Stimulated activated CD8-positive, alpha-beta memory T cell treated with anti-CD3 and anti-CD28 coated beads, Interleukin-15, amount 100 ng/mL, for 1 hour (primary cell): ENCODE data around the gene ZDHHC17.
"Not testable (repeated sequence)": the region's sequence is repeated elsewhere in the genome, so short reads cannot be mapped to it uniquely, and the experiment has no call there.

Source experiments
- DNase-seq: peaks from one replicate; pipeline ENCODE4 v3.0.0-alpha.2; 2020; ENCODE audit warnings: low read depth

ZDHHC17 gene

GRCh38 chr12:76763746-76764675 lies at the start of gene ZDHHC17:
Gene ZDHHC17, plus strand, starts transcription at chr12:76764115. Its CDS starts 122 bp downstream, at chr12:76764237.
- DNase-seq, result peak; percentile 86

- no peak for DNase-seq
These were observed 49.5 kb upstream of the ZDHHC17 start for GRCh38 chr12:76714415-76714814.

DNA sequence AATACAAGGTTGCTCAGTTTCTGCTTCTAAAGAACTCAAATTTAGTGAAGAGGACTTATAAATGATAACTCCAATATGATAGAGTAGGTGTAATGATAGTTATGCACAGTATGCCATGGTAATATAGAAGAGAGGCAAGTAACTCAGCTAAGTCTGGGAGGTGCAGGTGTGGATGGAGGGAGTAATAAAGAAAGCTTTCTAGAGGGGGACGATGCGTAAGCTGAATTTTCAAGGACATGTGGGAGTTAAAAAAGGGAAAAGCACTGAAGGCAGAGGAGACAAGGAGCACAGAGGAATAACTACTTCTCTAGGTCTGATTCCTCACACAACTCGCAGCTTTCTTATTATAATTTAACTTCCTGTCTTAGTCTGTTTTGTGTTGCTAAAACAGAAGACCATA lies 49.1 kb upstream of the ZDHHC17 start:
- no peak for DNase-seq

DNA sequence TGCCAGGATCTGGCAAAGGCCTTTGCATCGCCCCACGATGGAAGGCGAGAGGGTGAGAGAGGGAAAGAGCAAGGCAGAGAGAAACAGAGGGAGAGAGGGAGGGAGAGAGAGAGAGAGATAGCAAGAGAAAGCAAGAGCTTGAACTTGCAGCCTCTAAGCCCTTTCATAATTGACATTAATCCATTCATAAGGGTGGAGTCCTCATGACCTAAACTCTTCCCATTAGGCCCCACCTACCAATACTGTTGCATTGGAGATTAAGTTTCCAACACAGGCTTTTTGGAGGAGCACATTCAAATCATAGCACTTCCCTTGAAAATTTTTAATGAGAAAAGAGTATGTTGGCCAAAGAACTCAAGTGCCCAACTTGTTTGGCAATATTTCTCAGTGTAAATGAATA lies 48.6 kb upstream of the ZDHHC17 start:
- DNase-seq, result no peak

DNA sequence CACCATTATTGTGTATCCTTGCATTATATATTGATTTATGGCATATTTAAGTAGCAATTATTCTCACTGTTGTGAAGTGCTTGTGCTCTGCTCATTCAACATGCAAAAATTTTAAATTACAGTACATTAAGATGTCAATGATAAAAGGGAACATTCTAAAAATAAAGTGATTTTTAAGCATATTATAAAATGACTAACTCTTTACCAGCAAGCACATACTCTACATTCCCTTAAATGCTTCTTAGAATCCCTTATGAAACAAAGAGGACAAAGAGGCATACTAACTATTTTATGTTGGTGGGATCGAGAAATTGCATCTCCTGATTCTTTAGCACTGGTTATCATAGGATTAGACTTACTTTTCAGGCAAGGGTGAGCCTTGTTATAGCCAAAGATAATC lies 46.6 kb upstream of the ZDHHC17 start:
- no peak for DNase-seq

- no peak for DNase-seq
These were observed 44.5 kb upstream of the ZDHHC17 start for GRCh38 chr12:76719171-76720041.

GRCh38 chr12:76720068-76720467 lies 43.8 kb upstream of the ZDHHC17 start:
- no peak for DNase-seq

DNA sequence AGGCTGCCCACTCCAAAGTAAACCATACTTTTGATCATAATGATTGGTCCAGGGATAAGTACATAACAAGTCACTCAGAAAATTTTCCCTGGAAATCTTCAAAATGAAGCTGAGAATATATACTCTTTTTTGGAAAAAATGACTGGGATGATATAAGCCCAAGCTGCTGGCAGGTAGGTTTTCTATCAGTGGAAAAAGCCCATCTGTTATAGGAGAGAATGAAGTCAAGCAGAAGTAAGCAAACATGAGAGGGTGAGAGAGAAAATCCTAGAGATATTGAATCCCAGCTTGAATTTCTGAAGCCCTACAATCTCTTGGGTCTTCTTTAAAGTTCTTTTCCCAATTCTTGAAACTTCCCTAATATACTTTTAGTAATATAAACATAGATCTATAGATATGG lies 37.3 kb upstream of the ZDHHC17 start:
- no peak for DNase-seq

GRCh38 chr12:76732188-76732587 lies 31.7 kb upstream of the ZDHHC17 start:
- DNase-seq, result not testable (repeated sequence)

GRCh38 chr12:76737689-76738088 lies 26.2 kb upstream of the ZDHHC17 start:
- DNase-seq, result not testable (repeated sequence)

GRCh38 chr12:76738824-76739579 lies 24.9 kb upstream of the ZDHHC17 start:
- DNase-seq, result no peak

DNA sequence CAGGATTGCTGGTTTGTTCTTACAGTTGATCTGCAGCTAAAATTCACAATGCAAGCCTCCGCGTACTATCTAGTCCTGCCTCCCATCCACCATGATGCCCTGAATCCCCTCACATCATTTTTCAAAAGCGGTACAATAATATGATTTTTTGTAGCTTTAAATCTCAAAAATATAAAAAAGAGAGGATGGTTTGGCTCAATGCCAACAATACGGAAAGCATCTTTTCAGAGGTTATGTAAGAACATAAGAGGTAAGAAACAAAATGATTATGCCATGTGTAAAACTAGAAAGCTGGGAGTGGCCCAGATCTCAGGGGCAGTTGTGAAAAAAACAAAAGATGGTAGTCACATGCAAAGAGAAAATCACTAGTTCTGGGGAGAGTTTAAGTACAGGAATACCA lies 24.0 kb upstream of the ZDHHC17 start:
- DNase-seq, result no peak

- DNase-seq, result no peak
These were observed 23.4 kb upstream of the ZDHHC17 start for GRCh38 chr12:76740501-76740900.

DNA sequence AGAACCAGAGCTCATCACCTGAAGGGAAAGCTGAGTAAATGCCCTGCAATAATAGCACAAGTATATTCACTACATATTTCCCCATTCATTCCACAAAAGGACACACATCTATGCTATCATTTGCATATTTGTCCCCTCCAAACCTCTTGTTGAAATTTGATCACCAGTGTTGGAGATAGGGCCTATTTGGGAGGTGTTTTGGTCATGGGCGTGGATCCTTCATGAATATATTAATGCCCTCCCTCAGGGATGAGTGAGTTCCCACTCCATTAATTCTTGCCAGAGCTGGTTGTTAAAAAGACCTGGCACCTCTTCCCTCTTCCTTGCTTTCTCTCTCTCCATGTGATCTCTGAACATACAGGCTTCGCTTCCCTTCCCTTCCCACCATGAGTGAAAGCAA lies 18.6 kb upstream of the ZDHHC17 start:
- DNase-seq, result no peak

DNA sequence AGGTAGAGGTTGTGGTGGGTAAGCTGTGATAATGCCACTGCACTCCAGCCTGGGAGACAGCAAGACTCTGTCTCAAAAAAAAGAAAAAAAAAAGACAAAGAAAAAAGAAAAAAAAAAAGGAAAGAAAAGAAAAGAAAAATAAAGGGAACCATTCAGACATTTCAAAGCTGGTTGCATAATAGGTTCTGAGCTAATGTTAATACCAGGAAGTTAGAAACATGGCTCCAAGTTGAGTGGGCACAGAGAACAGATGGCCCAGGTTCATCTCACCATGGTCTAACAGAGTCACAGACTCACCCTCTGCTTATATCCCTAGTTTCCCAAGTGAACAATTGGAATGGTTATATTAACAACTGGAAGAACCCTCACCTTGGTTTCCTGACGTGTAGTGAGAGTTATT lies 17.4 kb upstream of the ZDHHC17 start:
- no peak for DNase-seq

- no peak for DNase-seq
These were observed 16.7 kb upstream of the ZDHHC17 start for GRCh38 chr12:76747245-76747644.

DNA sequence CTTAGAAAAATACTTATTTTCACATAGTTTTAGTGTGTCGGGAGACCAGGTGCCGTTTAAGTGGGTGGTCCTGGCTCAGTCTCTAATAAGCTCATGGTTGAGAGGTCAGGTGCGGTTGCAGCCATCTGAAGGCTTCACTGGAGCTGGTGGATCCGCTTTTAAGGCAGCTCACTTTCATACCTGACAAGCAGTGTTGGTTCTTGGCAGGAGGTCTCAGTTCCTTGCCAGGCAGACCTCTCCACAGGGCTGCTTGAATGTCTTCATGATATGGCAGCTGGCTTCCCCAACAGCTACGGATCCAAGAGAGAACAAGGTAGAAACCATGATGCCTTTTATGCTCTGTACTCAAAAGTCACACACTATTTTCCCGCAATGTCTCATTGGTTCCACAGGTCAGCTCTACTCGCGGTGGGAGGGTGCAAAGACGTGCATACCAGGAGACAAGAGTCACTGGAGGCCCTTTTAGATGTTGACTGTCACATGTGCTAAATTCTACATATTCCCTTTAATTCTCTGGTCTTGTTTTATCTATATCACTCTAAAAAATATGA lies 8.0 kb upstream of the ZDHHC17 start:
- no peak for DNase-seq

DNA sequence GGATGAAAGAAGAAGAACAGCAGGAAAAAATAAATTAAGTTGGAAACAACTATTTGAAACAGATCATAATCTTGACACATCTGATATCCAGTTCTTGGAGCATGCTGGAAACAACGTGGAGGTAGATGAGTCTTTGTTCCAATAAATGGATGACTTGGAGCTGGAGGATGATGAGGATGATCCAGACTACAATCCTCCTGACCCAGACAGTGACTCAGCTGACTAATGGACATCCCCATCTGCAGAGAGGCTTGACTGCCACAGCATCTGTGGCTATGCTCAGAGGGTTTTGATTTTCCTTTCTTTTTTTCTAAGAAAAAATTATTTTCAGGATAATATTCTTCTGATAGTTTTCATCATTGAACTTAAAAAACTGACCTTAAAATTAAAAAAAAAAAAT lies 6.2 kb upstream of the ZDHHC17 start:
- no peak for DNase-seq

DNA sequence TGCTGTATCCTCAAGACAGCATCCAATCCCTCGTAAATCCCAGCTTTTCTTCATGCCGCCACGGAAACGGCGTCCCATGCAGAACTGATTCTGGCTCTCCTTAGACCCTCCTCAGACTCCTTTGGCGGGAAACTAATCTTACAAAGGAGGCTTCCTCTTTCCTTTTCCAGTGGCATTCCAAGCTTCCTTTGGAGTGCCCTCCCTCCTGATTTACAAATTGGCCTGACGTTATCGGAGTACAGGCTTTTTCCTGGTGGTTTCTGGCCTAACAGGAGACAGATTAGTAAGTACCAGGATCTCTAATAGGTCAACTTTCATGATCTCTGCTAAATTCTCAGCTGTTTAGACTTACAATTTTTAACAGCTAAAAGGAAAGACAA lies 1.3 kb upstream of the ZDHHC17 start:
- DNase-seq, result no peak

DNA sequence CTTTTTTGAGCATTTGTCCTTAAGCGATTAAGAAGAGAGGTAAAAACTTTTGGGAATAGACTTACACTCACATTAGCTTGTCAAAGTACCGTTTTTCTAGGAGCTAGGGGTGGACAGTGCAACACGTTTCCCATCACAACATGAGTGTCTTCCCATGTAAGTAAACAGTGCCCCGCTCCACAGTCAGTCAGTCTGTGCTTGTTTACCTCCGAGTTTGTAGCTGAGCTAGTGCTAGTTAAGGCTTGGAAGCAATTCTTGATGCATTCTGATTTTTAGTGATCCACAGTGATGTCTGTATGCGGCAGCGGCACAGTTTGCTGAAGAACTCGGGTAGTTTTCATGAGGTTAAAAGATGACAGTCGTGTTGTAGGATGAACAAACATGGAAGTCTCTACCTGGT lies 941 bp downstream of the ZDHHC17 start:
- no peak for DNase-seq

DNA sequence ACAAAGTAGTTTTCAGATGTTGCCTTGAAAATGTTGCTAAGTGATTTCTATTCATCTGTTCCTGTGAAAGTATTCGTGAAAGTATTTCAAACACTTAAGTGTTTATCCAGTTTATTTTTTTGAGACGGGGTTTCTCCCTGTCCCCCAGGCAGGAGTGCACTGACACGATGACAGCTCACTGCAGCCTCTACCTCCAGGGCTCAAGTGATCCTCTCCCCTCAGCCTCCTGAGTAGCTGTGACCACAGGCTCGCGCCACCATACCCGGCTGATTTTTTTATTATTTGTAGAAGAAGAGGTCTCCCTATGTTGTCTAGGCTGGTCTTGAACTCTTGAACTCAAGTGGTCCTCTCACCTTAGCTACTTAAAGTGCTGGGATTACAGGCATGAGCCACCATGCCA lies 1.7 kb downstream of the ZDHHC17 start:
- no peak for DNase-seq

DNA sequence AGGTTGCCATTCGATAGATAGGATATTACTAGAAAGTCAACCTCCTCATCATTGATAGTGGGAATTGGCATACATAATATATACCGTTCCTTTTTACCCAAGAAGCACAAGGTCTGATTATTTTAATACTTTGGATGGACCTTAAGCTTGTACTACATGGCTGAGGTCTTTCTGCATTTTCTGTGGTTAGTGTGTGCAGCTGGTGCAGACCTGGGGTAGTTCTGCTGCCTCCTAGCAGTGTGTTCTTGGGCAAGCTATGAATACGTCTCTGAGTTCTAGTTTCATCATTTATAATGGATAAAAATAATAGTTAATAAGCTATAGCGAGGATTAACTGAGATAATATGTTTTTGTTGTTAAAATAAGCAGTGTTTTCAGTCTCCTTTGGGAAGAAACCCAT lies 2.2 kb downstream of the ZDHHC17 start:
- DNase-seq, result no peak
